ENCODE measurements around the gene NSD1. TPM values are rescaled to one million over a fixed set of nuclear protein-coding genes. Genes with fewer than 3 reads are reported as not detected.

The NSD1 gene
- total and polyA plus RNA-seq, 9 of the 15 experiments (the other 6 are each of a cell fraction or from before 2014, with no cell fraction given), result 3.8 to 51.0 (median 24.7) TPM

GRCh38 chr5:177086654-177087397 is 46.7 kb upstream of the NSD1 start, which contains the start of gene FGFR4 (continued):
- TF ChIP-seq SMAD4 (CRISPR knock-in tag; conservative IDR thresholded peaks at IDR 0.05) (no peak; the same call in none of the 2 replicates), FOXM1 (IDR thresholded peaks at IDR 0.05; ENCODE audit: low read depth) (no peak), FOXM1 (CRISPR knock-in tag; IDR thresholded peaks at IDR 0.05; ENCODE audit: low read depth) (0 out of 2 replicates have a peak, but pooled peaks have one; percentile 64), ATF2 (CRISPR knock-in tag; IDR thresholded peaks at IDR 0.05) (peak; percentile 52; the same call in 1 of the 2 replicates), ZBTB7A (IDR thresholded peaks at IDR 0.05; ENCODE audit: borderline replicate concordance, control insufficient read depth, low read depth, low read length) (peak; percentile 96; the same call in 1 of the 2 replicates), CREB1 (IDR thresholded peaks at IDR 0.05) (no peak; the same call in 1 of the 2 replicates), CREB1 (CRISPR knock-in tag; IDR thresholded peaks at IDR 0.05) (peak; percentile 58; the same call in 1 of the 2 replicates), PRPF4 (IDR thresholded peaks at IDR 0.05; ENCODE audit: insufficient read depth, low read depth, low read length, poor library complexity, severe bottlenecking) (peak; percentile 33), NR3C1 (CRISPR knock-in tag; IDR thresholded peaks at IDR 0.05) (0 out of 2 replicates have a peak, but pooled peaks have one; percentile 36), NCOA6 (IDR thresholded peaks at IDR 0.05) (peak; percentile 99), SRSF7 (optimal IDR thresholded peaks at IDR 0.05; ENCODE audit: low read depth, low read length) (no peak), BCOR (IDR thresholded peaks at IDR 0.05) (0 out of 2 replicates have a peak, but pooled peaks have one; percentile 13), LEF1 (IDR thresholded peaks at IDR 0.05) (peak; percentile 27; the same call in 1 of the 2 replicates), RAD21 (CRISPR knock-in tag; conservative IDR thresholded peaks at IDR 0.05 in 1 of 2, IDR thresholded peaks at IDR 0.05 in 1 of 2) (peak in 1 of 2 experiments; percentile 37; a peak in 1 of 4 replicates), RBM34 (IDR thresholded peaks at IDR 0.05; ENCODE audit: borderline replicate concordance, insufficient read depth, low read length) (peak; percentile 98), CCNT2 (IDR thresholded peaks at IDR 0.05; ENCODE audit: borderline replicate concordance, extremely low read depth, insufficient read length, low read depth, low read length) (peak; percentile 80), FOXP4 (CRISPR knock-in tag; IDR thresholded peaks at IDR 0.05; ENCODE audit: borderline replicate concordance) (0 out of 2 replicates have a peak, but pooled peaks have one; percentile 48), ZNF583 (CRISPR knock-in tag; IDR thresholded peaks at IDR 0.05) (0 out of 2 replicates have a peak, but pooled peaks have one; percentile 8), LCOR (CRISPR knock-in tag; IDR thresholded peaks at IDR 0.05) (0 out of 2 replicates have a peak, but pooled peaks have one; percentile 31), ATF7 (IDR thresholded peaks at IDR 0.05) (peak; percentile 65), L3MBTL2 (IDR thresholded peaks at IDR 0.05) (peak; percentile 73), TARDBP (IDR thresholded peaks at IDR 0.05) (peak; percentile 91), MTA3 (IDR thresholded peaks at IDR 0.05; ENCODE audit: borderline replicate concordance) (0 out of 2 replicates have a peak, but pooled peaks have one; percentile 60), HCFC1 (IDR thresholded peaks at IDR 0.05; ENCODE audit: low read depth, low read length) (peak; percentile 53; the same call in 1 of the 2 replicates), CBX3 (IDR thresholded peaks at IDR 0.05; ENCODE audit: borderline replicate concordance in 1 of 2, low read length in 2 of 2) (0 out of 3 replicates have a peak, but pooled peaks of 1 of the 2 experiments have one; percentile 25), TRIM24 (IDR thresholded peaks at IDR 0.05) (peak in 1 of 2 experiments; percentile 91; a peak in 2 of 4 replicates)

Data from K562 (cell line).